MM.1S (cell line): ENCODE measurements around the gene R3HDM1.

Source experiments
- DNase-seq: peaks from one replicate; pipeline ENCODE4 v3.0.0-alpha.2; 2015
- H2AFZ ChIP-seq: fragments of 300-600 bp; sonication (generic); 2 replicates; pipeline ENCODE4 v1.6.0; 2016; ENCODE audit warnings: antibody characterized with exemption, low read length
- H3F3A ChIP-seq: fragments of 300-600 bp; sonication (generic); 2 replicates; pipeline ENCODE4 v1.6.1; 2016; ENCODE audit warnings: mild to moderate bottlenecking, antibody characterized with exemption, low read length, moderate library complexity, mixed read lengths; ENCODE audit not compliant: insufficient read depth
- H3K27ac ChIP-seq: fragments of 300-600 bp; sonication (generic); 2 replicates; pipeline ENCODE4 v1.5.1; 2016; ENCODE audit warnings: mild to moderate bottlenecking, low read length
- H3K27me3 ChIP-seq: fragments of 300-600 bp; sonication (generic); replicated peaks from 2 replicates; pipeline ENCODE4 v1.6.0; 2016; ENCODE audit warnings: low read length; ENCODE audit not compliant: insufficient read depth
- H3K36me3 ChIP-seq: fragments of 300-600 bp; sonication (generic); replicated peaks from 2 replicates; pipeline ENCODE4 v1.6.1; 2016; ENCODE audit warnings: mild to moderate bottlenecking, low read length, mixed read lengths; ENCODE audit not compliant: insufficient read depth
- H3K4me1 ChIP-seq: fragments of 300-600 bp; sonication (generic); 2 replicates; pipeline ENCODE4 v1.6.1; 2016; ENCODE audit warnings: low read length, mixed read lengths
- H3K4me2 ChIP-seq: fragments of 300-600 bp; sonication (generic); 2 replicates; pipeline ENCODE4 v1.6.0; 2016; ENCODE audit warnings: low read depth, low read length
- H3K4me3 ChIP-seq: fragments of 300-600 bp; sonication (generic); 2 replicates; pipeline ENCODE4 v1.5.1; 2016; ENCODE audit warnings: low read length, mixed read lengths
- H3K79me2 ChIP-seq: fragments of 300-600 bp; sonication (generic); 2 replicates; pipeline ENCODE4 v1.6.1; 2016; ENCODE audit warnings: mixed run types, low read length, mixed read lengths
- H3K9ac ChIP-seq: fragments of 300-600 bp; sonication (generic); 2 replicates; pipeline ENCODE4 v1.6.1; 2016; ENCODE audit warnings: low read length, mixed read lengths
- H3K9me2 ChIP-seq: fragments of 300-600 bp; sonication (generic); replicated peaks from 2 replicates; pipeline ENCODE4 v1.6.1; 2016; ENCODE audit warnings: mild to moderate bottlenecking, low read length, mixed read lengths; ENCODE audit not compliant: insufficient read depth
- H3K9me3 ChIP-seq: fragments of 300-600 bp; sonication (generic); replicated peaks from 2 replicates; pipeline ENCODE4 v1.6.1; 2016; ENCODE audit warnings: mild to moderate bottlenecking, low read length, mixed read lengths; ENCODE audit not compliant: insufficient read depth
- H4K20me1 ChIP-seq: fragments of 300-600 bp; sonication (generic); 2 replicates; pipeline ENCODE4 v1.6.1; 2016; ENCODE audit warnings: mild to moderate bottlenecking, low read length, moderate library complexity, mixed read lengths; ENCODE audit not compliant: insufficient read depth
- EZH2 ChIP-seq: fragments of 300-600 bp; sonication (generic); optimal IDR thresholded peaks from 2 replicates; pipeline ENCODE3; 2017; ENCODE audit warnings: low read depth, mild to moderate bottlenecking, antibody characterized with exemption, low read length, mixed read lengths
- EZH2phosphoT487 ChIP-seq: fragments of 300-600 bp; sonication (generic); IDR thresholded peaks from 2 replicates; pipeline ENCODE4 v1.6.1; 2018; ENCODE audit warnings: antibody characterized with exemption, low read length
- TF ChIP-seq, protein P1 (sequence below): fragments of 300-600 bp; sonication (generic); IDR thresholded peaks from 2 replicates; pipeline ENCODE4 v1.5.1; 2016; ENCODE audit warnings: antibody characterized with exemption, low read length, mixed read lengths

Gene R3HDM1

DNA sequence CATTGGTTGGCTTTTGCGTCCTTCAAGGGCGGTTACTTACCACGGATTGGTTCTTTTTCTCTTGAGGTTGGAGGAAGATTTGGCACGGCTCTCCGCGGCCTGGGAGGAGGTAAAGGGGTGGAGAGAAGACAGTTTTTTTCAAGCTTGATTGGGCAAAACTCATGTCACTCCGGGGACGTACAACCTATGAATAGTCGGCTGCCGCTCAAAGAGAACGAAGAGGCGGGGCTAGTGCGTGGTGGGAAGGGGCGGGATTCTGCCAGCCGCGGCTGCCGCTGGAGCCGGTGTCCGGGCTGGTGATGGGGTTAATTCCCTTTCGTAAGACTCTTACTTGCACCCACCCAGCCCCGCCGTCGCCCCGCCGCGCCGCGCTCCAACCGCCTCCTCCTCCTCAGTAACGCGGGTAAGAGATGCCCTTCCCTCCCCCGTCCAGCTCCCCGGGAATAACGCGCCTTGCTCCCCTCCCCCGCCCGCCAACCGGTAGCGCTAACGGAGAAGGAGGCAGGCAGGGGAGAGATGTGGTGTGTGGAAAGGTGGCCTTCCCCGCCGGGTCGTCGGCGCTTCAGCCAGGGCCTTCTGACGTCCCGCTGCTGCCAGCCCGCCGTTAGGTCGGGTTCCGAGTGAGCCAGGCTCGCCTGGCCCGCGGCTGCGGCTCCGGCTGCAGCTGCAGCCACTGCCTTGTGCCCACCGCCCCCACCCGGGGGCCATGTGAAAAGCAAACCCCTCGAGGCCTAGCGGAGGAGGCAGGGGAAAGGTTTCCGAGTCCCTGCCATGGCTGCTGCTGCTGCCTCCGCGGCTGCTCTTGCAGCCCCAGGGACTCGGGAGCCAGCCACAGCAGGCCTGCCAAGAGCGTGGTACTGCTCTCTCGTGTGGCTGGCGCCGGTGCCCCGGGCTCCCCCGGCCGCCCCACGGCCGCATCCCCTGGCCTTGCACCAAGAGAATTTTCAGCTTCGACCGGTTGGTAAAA lies at the start of gene R3HDM1:
R3HDM1 (plus strand) TSS at position 254 of the 967 bp plus-strand sequence. CDS start 73,362 bp downstream, outside the sequence.
- H2AFZ ChIP-seq = peak within 1 kb of the TSS; percentile 87
- peaks cover 6% of the 10 kb centered on the region; the same call in 1 of the 2 replicates for H3F3A ChIP-seq
- peak within 1 kb of the TSS; percentile 92 for H3K4me3 ChIP-seq
- DNase-seq = peak; percentile 99
- TF ChIP-seq, protein P1, sequence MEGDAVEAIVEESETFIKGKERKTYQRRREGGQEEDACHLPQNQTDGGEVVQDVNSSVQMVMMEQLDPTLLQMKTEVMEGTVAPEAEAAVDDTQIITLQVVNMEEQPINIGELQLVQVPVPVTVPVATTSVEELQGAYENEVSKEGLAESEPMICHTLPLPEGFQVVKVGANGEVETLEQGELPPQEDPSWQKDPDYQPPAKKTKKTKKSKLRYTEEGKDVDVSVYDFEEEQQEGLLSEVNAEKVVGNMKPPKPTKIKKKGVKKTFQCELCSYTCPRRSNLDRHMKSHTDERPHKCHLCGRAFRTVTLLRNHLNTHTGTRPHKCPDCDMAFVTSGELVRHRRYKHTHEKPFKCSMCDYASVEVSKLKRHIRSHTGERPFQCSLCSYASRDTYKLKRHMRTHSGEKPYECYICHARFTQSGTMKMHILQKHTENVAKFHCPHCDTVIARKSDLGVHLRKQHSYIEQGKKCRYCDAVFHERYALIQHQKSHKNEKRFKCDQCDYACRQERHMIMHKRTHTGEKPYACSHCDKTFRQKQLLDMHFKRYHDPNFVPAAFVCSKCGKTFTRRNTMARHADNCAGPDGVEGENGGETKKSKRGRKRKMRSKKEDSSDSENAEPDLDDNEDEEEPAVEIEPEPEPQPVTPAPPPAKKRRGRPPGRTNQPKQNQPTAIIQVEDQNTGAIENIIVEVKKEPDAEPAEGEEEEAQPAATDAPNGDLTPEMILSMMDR = peak; percentile 28
- TF ChIP-seq EZH2phosphoT487 (no peak), EZH2 (no peak)
- no peaks in the 10 kb centered on the region for H3K9me2 ChIP-seq
- no peaks in the 10 kb centered on the region for H3K36me3 ChIP-seq
- H4K20me1 ChIP-seq = no peaks in the 10 kb centered on the region
- H3K9ac ChIP-seq = peak within 1 kb of the TSS; percentile 85
- H3K27me3 ChIP-seq = no peaks in the 10 kb centered on the region
- peaks cover 7% of the 10 kb centered on the region for H3K4me1 ChIP-seq
- peak within 1 kb of the TSS; percentile 90 for H3K27ac ChIP-seq
- H3K9me3 ChIP-seq = no peaks in the 10 kb centered on the region
- H3K79me2 ChIP-seq = peaks cover 48% of the 10 kb centered on the region
- peak within 1 kb of the TSS; percentile 97 for H3K4me2 ChIP-seq

DNA sequence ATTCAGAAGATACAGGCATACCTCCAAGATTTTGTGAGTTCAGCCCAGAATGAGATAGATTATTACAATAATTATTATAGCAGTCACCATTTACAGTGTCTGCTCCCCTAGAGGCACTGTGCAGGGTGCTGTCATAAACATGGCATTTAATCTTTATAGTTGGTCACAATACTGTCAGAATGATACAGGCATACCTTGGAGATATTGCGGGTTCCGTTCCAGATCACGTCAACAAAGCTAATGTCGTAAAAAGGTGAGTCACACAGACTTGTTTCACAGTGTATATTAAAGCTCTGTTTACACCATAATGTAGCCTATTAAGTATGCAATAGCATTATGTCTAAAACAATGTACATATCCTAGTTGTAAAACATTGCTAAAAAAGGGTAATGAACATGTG lies 45.8 kb upstream of the R3HDM1 start:
- Histone ChIP-seq H3K79me2 (no peaks in the 10 kb centered on the region), H3F3A (no peaks in the 10 kb centered on the region), H3K27me3 (no peaks in the 10 kb centered on the region), H3K9me3 (no peaks in the 10 kb centered on the region), H3K4me2 (no peak overlapping the region), H3K9ac (no peak overlapping the region), H3K4me3 (no peak overlapping the region), H3K27ac (no peak overlapping the region), H3K9me2 (no peaks in the 10 kb centered on the region), H3K4me1 (no peaks in the 10 kb centered on the region), H4K20me1 (no peaks in the 10 kb centered on the region), H2AFZ (no peak overlapping the region), H3K36me3 (no peaks in the 10 kb centered on the region)
- DNase-seq = no peak
- TF ChIP-seq EZH2 = no peak
- TF ChIP-seq EZH2phosphoT487 = no peak

DNA sequence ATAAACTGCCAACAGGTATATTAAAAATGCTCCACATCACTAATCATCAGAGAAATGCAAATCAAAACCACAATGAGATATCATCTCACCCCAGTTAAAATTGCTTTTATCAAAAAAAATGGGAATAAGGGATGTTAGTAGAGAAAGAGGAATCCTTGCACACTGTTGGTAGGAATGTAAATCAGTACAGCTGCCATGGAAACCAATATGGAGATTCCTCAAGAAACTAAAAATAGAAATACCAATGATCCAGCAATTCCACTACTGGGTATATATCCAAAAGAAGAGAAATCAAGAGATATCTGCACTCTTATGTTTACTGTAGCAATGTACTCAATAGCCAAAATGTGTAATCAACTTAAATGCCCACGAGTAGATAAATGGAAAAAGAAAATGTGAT lies 40.9 kb upstream of the R3HDM1 start:
- Histone ChIP-seq H2AFZ (no peak overlapping the region), H3K4me2 (no peak overlapping the region), H4K20me1 (no peaks in the 10 kb centered on the region), H3K9ac (no peak overlapping the region), H3K27me3 (no peaks in the 10 kb centered on the region), H3K9me3 (no peaks in the 10 kb centered on the region), H3K9me2 (no peaks in the 10 kb centered on the region), H3K36me3 (no peaks in the 10 kb centered on the region), H3K79me2 (no peaks in the 10 kb centered on the region), H3K4me3 (no peak overlapping the region), H3K27ac (no peak overlapping the region), H3K4me1 (no peaks in the 10 kb centered on the region), H3F3A (no peaks in the 10 kb centered on the region)
- DNase-seq = no peak
- TF ChIP-seq, protein P1 = no peak
- TF ChIP-seq EZH2phosphoT487 (no peak), EZH2 (no peak)
